Measurements from ENCODE around the gene MACROD2. TPM values are rescaled to one million over a fixed set of nuclear protein-coding genes. Genes with fewer than 3 reads are reported as not detected.

Gene MACROD2
- total RNA-seq, 1 donor from 2014 or later: 0.23 TPM

DNA sequence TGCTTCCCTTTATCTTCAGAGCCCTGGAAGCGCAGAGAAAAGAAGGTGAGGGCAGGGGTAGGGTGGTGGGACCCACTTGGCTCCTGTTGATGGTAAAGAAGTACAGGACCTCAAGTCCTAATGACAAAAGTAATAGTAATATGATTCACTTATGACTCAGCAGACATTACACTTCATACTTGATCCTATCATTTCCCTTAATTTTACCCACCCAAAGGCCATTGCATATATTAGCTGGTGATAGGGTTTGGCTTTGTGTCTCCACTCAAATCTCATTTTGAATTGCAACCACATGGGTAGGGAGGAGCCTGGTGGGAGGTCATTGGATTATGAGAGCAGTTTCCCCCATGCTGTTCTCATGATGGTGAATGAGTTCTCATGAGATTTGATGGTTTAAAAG, 1697.3 kb downstream of the MACROD2 start:
- no peak overlapping the region for H3K4me3 ChIP-seq (ENCODE audit: low read depth, low read length)
- no peak for TF ChIP-seq CTCF (conservative IDR thresholded peaks at IDR 0.05; ENCODE audit: low read depth, low read length)
- no peak for DNase-seq (ENCODE audit: low read depth)

DNA sequence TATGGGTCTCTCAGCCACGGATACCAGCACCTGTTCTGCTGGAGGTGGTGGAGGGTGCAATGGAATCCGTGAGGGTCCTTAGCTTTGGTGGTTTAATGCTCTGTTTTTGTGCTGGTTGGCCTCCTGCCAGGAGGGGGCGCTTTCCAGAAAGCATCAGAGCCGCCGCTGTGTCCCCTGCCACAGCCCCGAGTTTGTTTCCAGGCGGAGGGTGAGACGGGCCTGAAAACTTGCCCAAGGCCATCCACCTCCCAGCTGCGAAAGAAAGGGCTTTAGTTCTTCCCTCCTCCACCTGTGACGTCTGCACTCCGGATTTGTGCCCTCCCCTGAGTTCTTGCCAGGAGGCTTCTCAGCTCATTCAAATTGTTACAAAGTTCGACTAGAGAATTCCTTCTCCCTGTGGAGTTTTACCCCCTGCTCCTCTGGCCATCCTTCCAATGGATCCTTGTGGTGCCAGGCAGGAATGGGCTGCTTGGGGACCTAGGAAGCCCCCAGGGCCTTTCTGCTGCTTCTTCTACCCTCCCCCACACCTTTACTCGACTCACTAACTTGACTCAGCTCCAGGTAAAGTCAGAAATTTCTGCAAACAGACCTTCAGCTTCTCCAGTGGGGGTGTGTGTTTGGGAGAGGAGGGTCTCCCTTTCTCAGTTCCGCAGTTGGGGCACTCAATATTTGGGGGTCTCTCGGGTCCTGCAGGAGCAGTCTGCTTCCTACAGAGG, 1704.3 kb downstream of the MACROD2 start:
- no peak for DNase-seq (ENCODE audit: low read depth)
- no peak for TF ChIP-seq CTCF (conservative IDR thresholded peaks at IDR 0.05; ENCODE audit: low read depth, low read length)
- no peak overlapping the region for H3K4me3 ChIP-seq (ENCODE audit: low read depth, low read length)

DNA sequence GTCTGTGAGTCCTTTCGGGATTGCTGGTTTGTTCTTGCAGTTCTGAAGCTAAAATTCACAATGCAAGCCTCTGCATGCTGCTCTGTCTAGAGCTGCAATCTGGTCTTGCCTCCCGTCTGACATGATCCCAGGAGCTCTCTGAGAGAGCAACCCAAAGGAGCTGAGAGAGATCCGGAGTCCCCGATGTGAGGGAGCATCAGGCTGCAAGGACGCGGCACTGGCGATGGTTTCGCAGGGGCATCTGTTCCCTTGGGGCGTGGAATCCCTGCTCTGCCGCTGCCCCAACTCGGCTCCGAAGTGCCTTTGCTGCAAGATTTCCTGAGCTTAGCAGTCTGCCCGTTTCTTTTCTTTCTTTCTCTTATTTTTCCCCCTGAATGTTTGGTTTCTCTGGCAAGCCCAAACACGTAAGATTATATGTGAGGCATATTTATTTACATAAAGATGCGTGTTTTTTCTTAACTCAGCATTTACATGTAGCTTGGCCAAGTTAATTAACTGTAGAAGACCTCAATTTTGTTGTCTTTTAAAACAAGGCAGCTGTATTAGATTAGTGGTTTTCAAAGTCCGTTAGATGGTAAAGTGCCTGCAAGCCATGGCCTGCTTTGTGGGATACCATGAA, 1704.9 kb downstream of the MACROD2 start:
- no peak for DNase-seq (ENCODE audit: low read depth)
- TF ChIP-seq CTCF (conservative IDR thresholded peaks at IDR 0.05; ENCODE audit: low read depth, low read length): no peak
- H3K4me3 ChIP-seq (ENCODE audit: low read depth, low read length): no peak overlapping the region

DNA sequence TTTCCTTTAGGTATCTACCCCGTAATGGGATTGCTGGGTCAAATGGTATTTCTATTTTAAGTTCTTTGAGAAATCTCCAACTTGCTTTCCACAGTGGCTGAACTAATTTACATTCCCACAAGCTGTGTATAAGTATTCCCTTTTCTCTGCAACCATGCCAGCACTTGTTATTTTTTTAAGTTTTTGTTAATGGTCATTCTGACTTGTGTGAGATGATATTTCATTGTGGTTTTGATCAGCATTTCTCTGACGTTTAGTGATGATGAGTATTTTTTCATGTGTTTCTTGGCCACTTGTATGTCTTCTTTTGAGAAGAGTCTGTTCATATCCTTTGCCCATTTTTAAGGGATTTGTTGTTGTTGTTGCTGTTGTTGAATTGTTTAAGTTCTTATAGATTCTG, 1706.8 kb downstream of the MACROD2 start:
- H3K4me3 ChIP-seq (ENCODE audit: low read depth, low read length): no peak overlapping the region
- no peak for DNase-seq (ENCODE audit: low read depth)
- TF ChIP-seq CTCF (conservative IDR thresholded peaks at IDR 0.05; ENCODE audit: low read depth, low read length): no peak

DNA sequence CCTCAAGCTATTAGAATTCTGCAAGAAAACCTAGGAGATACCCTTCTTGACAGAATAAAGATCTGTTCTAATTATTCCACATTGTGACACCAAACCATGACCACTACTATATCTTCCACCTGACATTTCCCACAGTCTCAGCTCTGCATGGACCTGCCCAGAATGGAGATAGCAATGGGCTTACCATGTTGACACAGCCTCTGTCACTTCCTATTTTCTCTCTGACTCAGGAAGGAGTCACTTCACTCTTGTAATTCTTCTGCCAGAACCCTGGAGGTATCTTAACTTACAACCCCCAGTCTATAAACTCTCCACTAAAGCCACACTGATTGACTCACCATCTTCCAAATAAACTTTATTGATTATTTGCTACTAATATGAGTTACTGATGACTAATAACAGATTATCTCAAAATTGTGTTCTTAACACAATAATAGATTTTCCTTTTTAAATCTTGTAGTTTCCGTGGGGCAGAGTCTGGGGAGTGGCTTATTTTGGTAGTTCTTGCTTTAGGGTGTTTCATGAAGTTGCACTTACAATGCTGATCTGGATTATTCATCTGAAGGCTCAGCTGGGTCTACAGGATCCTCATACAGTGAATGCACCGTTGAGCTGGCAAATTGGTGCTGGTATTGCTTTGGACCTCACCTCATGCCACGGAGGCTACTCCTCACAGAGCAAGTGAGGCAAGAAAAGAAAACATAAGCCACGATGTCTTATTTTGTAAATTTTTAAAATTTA, 1708.0 kb downstream of the MACROD2 start:
- H3K4me3 ChIP-seq (ENCODE audit: low read depth, low read length): no peak overlapping the region
- DNase-seq (ENCODE audit: low read depth): peak; percentile 13
- no peak for TF ChIP-seq CTCF (conservative IDR thresholded peaks at IDR 0.05; ENCODE audit: low read depth, low read length)

- no peak for DNase-seq (ENCODE audit: low read depth)
- H3K4me3 ChIP-seq (ENCODE audit: low read depth, low read length): no peak overlapping the region
- TF ChIP-seq CTCF (conservative IDR thresholded peaks at IDR 0.05; ENCODE audit: low read depth, low read length): no peak
These were observed 1710.7 kb downstream of the MACROD2 start for GRCh38 chr20:15705975-15706374.

Measured in epithelial cell of proximal tubule (primary cell).